ENCODE results near the gene RAG2.

RAG2 gene

DNA sequence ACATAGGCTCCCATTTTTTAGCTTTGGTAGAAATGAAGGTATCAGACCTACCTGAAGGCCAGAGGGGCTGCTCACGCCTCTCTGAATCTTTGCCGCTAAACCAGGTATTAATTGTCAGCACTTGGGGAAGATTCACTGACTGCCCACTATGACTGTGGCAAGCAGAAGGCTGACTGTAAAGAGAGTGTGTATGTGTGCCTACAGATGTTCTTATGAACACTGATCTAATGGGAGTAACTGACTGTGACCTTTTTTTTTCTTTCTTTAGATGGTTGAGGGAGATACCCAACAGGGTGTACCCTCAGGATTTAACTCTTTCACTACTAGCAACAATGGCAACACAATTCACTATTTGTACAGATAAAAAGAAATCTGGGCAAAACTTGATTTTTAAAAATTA is at the start of gene RAG2:
TSS of gene RAG2 (minus strand) at position 186 of the 400 bp plus-strand sequence. CDS start 4,068 bp downstream, outside the sequence.
- no peak for DNase-seq

DNA sequence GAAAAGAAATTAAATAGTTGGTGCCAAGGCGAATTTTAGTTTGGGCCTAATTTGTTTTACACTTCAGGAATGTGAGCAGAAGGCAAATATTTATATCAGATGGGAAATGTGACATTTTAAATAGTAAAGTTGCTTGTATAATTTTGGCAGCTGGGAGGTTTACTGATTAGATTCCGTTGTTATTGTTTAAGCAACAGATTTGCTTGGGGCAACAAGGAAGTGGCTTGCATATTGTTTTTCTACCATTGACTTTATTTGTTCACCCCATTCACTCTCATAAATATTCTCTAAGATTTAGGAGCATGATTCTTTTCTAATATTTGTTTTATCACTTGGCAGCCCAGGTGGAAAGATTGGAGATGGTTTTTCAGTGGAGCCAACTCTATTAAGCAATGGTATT is 40.5 kb upstream of the RAG2 start:
- DNase-seq, result no peak

DNA sequence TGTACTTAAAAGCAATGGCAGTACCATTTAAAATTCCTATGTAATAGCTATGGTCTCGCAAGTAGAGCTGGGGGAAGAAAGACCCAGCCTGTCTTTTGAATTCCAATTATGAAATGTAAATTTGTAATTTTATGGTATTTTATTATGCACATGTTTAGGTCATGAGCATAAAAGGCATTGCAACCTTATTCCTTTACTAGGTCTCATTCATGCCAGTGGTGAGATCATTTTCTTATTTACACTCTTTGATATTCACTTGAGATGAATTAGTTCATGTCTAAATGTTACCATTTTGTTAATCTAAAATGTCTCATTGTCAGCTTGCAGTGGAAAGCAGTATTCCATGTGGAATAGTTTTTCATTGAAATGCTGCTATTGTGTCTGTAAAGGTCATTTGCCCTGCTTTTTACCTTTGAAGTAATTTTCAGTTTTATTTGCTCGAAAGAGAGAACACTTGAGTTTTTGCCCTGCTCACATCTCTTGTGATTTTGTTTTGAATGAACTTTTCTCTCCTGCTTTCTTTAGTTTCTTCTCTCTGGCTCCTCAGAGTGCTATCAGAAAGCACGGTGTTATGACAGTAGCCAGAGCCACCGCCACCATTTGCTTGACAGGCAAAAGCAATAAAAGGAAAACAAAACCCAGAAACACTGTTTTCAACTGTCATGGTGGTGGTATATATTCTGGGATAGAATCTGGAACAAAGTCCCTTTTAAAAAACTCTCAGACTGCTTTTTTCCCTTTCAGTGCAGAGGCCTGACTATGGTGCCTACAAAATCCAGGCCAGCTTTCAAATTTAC is 37.2 kb upstream of the RAG2 start:
- no peak for DNase-seq

DNA sequence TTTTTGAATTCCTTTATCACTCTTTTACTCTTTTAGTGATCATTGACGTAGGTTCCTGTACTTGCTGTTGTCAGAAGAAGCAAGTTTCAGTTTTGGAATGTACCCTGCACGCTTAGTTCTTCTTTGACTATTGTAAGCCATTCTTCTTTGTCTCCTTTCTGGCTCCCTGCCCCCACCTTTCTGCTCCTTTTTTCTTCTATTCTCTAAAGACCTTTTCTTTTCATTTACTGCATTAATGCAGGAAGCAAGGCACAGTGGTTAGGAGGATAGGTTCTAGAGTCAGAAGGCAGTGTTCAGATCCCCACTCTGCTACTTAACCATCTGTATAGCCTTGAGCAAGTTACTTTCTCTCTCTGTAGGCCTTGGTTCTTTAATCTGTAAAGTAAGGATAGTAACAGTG is 33.7 kb upstream of the RAG2 start:
- DNase-seq, result peak; percentile 28

DNA sequence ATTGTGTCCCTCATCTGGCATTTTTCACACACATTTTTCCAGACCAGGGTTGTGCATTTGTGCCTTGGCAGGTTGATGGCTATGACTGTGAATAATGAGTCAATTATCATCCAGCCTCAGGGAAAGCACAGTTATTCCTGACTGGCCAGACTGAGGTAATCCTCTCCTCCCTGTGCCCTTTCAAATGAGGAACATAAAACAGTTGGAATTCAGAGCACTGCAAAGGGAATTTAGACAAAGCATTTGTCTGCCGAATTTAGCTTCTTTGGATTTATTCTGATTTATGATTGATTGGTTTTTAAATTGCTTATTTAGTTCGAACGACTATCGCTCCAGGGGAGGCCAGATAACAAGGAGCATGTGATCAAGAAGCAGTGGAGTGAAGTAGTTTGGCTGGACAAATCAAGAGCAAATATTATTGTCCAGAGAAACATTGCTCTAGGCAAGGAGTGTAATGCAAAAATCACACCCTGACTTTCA is 30.8 kb upstream of the RAG2 start:
- no peak for DNase-seq

DNA sequence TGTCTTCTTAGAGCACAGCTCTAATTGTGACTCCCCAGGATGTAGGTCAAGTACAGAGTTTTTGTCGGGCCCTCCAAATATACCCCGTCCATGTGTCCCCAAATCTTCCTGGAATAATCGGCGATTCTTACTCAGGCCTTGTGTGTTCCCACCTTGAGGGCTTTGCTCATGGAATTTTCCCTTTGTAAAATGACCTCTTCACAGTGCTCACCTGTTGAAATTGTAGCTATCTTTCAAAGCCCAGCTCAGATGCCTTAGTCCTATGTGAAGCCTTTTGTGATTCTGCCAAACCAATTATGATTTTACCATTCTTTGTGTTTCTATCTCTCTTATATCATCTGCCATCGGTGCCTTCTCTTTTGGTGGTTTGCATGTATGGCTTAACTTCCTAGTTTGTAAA is 30.1 kb upstream of the RAG2 start:
- DNase-seq, result no peak

DNA sequence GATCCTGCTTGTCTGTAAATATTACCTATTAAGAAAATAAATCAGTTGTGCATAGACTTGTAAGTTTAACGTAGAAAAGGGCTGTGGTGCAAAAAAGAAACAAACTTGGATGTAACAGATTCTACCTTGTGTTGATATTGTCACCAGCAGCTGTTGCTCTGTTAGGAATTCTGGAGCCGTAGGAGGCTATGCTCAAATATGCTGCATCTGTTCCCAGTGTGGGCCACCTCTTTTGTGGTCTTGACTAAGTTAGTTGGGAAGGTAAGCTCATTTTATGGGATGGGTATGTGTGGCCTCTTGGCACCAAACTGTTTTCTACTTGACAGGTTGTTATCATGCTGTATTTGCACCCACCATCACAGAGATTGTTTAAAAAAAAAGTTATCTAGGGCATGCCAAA is 29.4 kb upstream of the RAG2 start:
- no peak for DNase-seq

DNA sequence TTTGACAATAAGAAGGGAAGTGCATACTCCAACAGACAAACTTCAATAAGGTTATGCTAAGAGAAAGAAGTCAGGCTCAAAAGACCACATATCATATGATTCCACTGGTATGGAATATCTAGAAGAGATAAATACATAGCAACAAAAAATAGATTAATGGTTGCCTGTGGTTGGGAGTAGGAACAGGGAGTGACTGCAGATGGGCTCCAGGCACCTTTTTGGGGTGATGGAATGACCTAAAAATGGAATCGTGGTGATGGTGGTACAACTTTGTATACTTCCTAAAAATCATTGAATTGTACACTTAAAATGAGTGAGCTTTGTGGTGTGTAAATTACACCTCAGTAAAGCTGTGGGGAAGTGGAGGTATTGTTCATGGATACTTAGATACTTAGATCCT is 29.0 kb upstream of the RAG2 start:
- no peak for DNase-seq

DNA sequence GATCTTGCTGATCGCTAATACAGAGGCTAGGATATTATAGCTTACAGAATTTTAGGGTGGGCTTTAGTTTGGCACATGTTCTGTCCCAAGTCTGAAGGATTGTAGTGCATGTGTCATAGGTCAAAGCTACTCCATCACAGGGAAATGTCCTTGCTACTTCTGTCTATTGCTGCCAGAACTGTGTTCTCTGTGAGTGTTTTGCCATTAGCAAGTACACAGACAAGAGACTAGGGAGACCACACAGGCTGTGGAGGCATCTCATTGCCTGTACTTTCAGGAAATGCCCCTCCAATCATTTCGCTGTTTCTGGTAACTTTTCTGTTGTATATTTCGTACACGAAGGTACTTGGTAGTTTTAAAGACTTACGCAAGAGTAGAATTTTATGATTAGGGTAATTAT is 25.5 kb upstream of the RAG2 start:
- no peak for DNase-seq

DNA sequence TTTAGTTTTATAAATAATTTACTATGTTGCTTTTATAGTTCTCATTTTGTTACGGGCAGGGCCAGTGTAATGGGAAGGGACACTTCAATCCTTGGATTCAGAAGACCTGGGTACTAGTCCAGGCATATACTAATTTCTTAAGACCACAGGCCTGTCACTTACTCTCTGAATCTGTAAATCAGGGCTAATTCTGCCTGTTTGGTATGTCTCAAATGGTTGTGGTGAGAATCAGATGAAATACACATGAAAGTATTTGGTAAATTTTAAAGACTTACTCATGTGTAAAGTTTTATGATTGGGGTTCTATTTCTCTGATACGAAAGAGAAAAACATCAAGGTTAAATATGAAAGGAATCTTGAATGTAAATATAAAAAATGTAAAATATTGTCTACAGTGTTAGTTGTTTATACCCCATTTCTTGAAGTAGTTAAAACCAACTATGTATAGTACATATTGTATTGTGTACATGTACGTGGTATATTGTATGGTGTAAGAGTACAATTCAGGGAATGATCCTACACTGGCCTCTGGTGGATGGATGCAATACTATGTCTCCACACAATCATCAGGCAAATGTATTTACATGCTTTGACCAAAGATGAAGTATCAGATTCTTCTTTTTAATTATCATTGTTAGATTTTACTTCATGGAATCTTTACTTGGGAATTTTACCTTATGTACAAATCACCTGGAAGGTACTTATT is 24.5 kb upstream of the RAG2 start:
- peak; percentile 22 for DNase-seq

DNA sequence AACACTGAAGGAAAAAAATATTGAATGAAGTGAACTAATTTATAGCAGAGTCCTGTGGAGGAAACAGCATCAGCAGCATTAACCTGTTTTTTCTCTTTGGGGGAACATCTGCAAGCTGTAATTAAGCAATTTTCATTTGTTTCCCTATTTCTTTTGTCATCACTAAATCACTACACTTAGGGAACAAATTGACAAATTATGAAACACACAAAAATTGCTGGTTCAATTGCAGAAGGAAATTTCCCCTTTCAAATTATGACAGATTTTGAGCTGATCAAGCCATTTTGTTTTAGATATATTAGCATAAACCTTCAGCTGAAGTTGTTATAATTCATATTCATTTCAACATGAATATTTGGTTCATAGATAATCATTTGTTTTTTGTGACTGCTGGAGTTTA is 22.2 kb upstream of the RAG2 start:
- DNase-seq, result no peak

DNA sequence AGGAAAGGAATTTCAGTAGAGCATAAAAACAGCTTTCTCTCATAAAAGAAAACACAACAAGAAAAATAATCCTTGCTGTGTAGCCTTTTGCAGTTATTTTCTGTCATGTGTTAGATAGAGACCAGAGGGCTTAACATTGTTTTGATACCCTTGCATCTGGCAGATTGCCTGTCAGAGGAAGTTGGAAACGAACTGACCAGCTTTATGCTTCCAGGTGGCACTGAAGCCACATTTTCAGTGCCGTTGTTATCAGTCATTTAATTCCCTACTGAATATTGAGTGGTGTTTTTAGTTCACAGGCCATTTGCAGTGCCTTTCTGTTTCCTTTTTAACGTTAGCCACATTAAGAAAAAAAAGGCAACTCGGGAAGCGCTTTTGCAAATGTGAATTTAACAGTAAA is 21.5 kb upstream of the RAG2 start:
- DNase-seq, result no peak

DNA sequence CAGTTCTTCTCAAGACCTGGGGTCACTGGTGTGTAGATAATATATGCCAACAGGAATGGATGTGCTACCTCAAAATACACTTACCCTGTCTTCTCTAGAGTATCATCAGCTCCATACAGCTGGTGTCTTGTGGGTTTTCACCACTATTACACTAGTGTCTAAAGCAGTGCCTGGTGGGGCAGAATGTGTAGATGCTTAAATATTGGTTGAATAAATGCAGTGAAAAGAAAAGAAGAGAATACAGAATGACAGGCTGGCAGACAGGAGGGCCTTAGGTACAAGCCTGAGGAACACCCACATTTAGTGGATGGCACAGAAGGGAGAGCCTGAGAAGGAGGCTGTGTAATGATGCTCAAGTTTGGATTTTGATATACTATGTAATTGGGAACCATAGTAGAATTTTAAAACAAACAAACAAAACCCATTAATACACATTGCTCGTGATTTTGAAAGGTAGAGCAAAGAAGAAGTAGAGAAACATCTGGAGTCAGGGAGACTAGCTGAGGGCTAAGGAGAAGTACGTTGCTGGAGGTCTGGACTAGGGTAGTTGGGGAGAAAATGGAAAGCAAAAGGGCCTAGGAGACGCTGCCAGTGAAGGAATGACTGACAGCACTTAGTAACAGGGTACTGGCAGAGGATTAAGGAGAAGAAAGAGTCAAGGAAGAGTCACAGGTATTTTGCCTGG is 20.5 kb upstream of the RAG2 start:
- no peak for DNase-seq

DNA sequence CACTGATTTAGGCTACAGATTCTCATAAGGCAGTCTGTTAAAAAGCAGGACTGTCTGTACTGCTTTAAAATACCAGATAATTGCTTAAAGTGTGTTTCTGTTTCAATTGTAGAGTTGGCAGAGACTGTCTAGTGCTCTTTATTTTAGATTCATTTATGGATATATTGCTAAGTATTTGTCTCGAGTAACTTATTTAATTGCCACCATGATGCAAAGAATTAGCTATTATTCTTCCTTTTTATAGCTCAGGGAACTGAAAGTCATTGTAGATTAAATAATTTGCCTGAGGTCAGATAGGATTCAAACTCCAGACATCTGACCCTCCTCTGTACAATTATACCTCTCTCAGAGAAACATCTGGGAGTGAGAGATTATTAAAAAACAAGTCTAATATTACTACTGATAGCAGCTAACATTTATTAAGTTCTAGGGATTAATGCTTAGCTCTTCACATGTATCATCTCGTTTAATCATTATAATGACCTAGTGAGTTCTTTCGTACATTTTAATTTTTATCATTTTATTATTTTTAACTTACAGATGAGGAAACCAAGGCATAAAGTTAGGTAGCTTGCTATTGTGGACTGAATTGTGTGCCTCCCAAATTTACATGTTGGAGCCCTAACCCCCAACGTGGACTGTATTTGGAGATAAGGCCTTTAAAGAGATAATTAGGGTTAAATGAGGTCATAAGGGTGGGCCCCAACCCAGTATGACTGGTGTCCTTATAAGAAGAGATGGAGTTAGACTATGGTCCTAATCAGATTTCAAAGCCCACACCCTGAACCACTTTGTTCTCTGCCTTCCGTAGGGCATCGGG is 19.7 kb upstream of the RAG2 start:
- DNase-seq, result no peak

DNA sequence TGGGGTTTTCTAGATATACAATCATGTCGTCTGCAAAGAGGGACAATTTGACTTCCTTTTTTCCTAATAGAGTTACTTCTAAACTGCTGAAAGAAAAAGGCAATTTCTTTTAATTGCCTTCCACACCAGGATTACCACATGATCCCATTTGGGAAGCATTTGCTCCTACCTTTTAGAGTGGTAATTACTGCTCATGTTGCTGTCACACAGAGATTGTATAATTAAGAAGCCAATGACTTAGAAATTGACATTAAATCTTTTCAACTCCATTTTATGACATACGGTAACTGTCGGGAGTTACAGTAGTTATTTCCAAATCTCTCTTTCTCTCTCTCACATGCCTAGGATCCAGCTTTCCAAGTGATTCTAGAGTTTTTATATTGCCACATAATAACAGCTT is 17.8 kb upstream of the RAG2 start:
- no peak for DNase-seq

DNA sequence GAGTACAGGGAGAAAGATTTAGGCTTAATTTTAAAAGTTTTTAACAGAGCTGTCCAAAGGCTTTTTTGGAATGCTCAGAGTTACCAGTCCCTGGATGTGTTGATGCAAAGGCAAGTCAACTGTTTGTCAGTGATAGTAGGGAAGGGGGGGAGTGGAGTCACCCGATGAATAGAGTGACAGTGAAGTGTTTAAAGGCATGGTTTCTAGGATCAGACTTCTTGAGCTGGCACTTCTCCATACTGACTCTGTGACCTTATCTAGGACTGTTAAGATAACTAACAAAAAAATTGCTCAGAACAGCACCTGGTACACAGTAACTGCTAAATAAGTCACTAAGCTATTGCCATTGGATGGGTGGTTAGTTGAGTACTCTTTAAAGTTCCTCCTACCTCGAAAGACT is 11.3 kb upstream of the RAG2 start:
- no peak for DNase-seq

DNA sequence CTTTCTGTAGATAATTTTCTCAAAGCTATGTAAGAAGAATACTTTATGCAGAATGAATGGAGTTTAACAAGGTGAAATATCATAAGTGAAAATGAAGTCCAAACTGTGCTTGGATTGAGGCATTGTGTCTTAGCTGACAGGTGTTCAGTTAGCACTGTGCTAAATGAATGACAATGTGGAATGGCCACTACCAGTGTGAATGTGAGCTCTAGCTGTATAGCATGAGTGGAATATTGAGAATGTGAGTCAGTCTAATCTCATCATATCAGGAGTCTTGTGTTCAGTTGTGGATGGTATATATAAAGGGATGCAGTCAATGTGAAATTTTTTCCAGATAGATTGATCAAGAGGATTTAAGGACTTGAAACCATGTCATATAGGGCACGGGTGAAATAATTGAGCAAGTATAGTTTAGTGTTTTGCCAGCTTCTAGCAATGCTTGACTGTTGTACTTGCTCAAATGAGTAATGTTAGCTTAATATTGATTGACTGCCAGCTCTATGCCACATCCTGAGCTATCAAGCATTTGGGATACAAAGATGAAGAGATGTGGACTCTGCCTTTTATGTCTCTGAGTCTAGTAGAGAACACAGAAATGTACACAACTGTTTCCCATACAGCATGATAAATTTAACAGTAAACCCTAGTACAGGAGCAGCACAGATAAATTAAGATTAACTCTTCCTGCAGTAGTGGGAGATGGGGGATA is 10.6 kb upstream of the RAG2 start:
- no peak for DNase-seq

DNA sequence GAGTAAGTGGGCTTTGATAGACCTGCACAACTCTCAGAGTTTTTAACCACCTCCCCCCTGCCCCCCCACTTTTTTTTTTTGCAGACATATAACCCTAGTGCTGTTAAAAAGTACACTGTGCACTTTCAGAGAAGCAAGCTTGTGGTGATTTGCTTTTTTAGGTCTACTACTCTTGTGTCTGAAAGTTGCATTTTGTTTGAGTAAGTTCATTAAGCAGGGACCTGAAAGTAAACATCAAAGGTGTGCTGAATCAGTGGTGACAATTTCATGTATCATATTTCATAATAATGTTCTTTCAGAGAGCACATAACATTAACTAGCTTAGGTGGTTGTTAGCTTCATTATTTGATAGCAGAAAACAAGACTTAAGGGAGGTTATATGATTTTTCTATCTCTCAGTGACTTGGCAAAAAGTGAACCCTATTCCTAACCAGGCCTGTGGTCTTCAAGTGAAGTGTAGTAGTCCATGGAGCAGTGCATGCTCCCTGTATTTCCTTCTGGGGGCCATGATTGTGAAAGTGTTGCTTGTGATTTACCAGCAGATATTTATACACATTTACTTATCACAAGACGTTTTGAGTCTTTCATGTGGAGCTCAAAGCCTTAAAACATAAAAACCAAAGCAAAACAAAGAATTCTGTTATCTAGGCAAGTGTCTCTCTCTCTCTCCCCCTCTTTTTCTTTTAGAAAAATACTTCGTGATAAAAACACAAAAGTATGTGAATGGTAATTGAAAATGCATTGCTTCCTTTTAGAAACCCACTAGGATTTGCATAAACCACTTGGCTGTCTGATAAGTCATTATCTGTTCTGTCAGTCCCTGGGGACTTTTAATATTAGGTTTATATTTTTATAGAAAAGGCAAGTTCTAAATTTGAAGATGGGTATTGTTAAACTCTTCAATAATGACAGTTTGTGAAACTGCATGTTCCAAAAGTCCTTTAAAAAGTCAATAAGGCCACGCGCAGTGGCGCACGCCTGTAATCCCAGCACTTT is 7.5 kb upstream of the RAG2 start:
- DNase-seq, result no peak

DNA sequence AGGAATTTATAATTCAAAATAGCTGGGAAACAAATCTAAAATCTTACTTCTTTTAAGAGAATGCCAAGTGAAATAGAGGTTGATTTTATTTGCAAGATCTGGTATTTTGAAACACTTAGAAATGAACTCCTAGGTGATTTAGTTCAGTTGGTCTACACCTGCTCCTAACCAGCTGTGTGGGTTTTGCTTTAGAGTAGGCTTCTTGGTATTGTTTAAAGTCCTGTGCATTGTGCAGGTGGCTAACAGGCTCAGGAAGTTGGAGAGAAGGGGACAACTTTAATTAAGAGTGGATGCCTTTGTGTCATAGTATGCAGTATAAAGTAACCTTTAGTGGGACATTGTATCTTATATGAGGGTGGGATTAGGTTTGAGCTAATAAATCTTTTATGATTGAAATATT is 4.1 kb upstream of the RAG2 start:
- no peak for DNase-seq

DNA sequence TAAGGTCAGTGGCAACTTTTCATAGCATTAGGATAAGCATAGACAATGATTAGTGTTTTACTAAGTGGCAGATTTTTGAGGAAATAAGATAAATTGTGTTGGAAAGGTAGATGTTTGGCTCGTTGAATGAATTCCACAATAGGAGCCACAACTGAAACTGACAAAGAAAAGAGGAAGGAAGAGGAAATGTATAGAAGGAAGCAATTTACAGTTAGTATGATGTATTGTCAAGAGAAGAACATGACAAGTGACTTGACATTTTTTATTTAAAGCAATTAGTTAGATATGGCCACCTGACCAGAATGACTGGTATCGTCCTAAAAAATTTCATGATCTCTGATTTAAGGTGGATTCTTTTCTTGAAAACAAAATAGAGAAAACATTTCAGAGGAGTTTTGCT is 3.1 kb upstream of the RAG2 start:
- no peak for DNase-seq

DNA sequence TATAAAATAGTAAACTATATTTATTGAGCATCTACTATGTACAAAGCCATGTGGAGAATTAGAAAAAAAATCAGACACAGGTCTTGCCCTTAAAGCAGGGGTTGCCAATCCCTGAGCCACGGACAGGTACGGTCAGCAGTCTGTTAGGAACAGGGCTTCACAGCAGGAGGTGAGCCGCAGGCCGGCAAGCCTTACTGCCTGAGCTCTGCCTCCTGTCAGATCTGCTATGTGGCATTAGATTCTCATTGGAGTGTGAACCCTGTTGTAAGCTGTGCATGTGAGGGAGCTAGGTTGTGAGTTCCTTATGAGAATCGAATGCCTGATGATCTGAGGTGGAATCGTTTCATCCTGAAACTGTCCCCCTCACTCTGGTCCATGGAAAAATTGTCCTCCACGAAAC is 2.1 kb upstream of the RAG2 start:
- DNase-seq, result no peak

Measured in activated CD4-positive, alpha-beta T cell treated with anti-CD3 and anti-CD28 coated beads, Interleukin-10, Interleukin-2, amounts not matched to agents 100 ng/mL and 50 ng/mL, durations not matched to agents 16 hours and 8 hours (primary cell).